GM12878 (cell line): ENCODE data around the gene PTPRU. TPM values are rescaled to one million over a fixed set of nuclear protein-coding genes. Genes with fewer than 3 reads are reported as not detected.

Source experiments
- ATAC-seq: fragments of 200-7000 bp; cut with Tn5 transposase; 3 replicates; pipeline ENCODE4 v1.9.1; 2020; ENCODE audit warnings: mild to moderate bottlenecking, moderate library complexity
- BruUV-seq: library from RNA; stranded (reverse); fragments of 400-500 nt; replicated peaks from 2 replicates; lab custom pipeline; 2021; lab: Mats Ljungman, UMichigan
- CTCF ChIA-PET: fragments of 300-600 bp; sonication (Branson Sonifier 250); formaldehyde crosslinking; extraction: SDS; loops from one replicate; lab custom pipeline; 2021; ENCODE audit warnings: inconsistent platforms; lab: Yijun Ruan, JAX
- POLR2A ChIA-PET: fragments of 350-600 bp; formaldehyde crosslinking; extraction: SDS; loops from one replicate; lab custom pipeline; 2021; ENCODE audit warnings: inconsistent platforms; lab: Charles Lee
- RAD21 ChIA-PET: fragments of 300-600 bp; sonication (Branson Sonifier 250); formaldehyde crosslinking; loops from one replicate; lab custom pipeline; 2023; ENCODE audit warnings: antibody characterized with exemption; ENCODE audit not compliant: unreplicated experiment; lab: Charles Lee
- SMC1A ChIA-PET: fragments of 300-600 bp; sonication (Branson Sonifier 250); formaldehyde crosslinking; loops from one replicate; lab custom pipeline; 2023; ENCODE audit not compliant: unreplicated experiment, uncharacterized antibody; lab: Charles Lee
- DNase-seq: peaks from one replicate; pipeline ENCODE4 v3.0.0-alpha.2; 2011; ENCODE audit warnings: low read depth, low spot score
- FAIRE-seq: peaks from 3 replicates; lab custom pipeline; 2011; peaks lifted over from hg19 to GRCh38; lab: Jason Lieb, UNC
- H2AFZ ChIP-seq: 2 replicates; pipeline ENCODE4 v1.6.0; 2011; ENCODE audit warnings: low read depth, low read length, control low read depth; ENCODE audit not compliant: control insufficient read depth
- H3K27ac ChIP-seq: 2 replicates; pipeline ENCODE4 v1.5.1; 2011; ENCODE audit warnings: control low read depth; ENCODE audit not compliant: control insufficient read depth, insufficient read depth
- H3K27me3 ChIP-seq, 2 experiments: replicated peaks in 1 of 2; 2 replicates each; pipeline versions ENCODE4 v1.6.0 to v1.6.1; 2011; ENCODE audit warnings: low read length in 1 of 2; ENCODE audit not compliant: control insufficient read depth in 2 of 2, insufficient read depth in 2 of 2
- H3K36me3 ChIP-seq, 2 experiments: 2 replicates each; pipeline ENCODE4 v1.5.1; 2011; ENCODE audit warnings: low read length in 1 of 2; ENCODE audit not compliant: control insufficient read depth in 2 of 2, insufficient read depth in 2 of 2
- H3K4me1 ChIP-seq: 2 replicates; pipeline ENCODE4 v1.6.1; 2011; ENCODE audit warnings: mild to moderate bottlenecking, low read length, moderate library complexity, mixed read lengths; ENCODE audit not compliant: control insufficient read depth, insufficient read depth
- H3K4me2 ChIP-seq: 2 replicates; pipeline ENCODE4 v1.6.0; 2011; ENCODE audit warnings: control low read depth; ENCODE audit not compliant: control insufficient read depth, insufficient read depth
- H3K4me3 ChIP-seq: fragments of 200-600 bp; sonication (generic); 2 replicates; pipeline ENCODE4 v1.5.1; 2016
- H3K79me2 ChIP-seq: 2 replicates; pipeline ENCODE4 v1.6.0; 2011; ENCODE audit warnings: low read length; ENCODE audit not compliant: control insufficient read depth, insufficient read depth
- H3K9ac ChIP-seq: 2 replicates; pipeline ENCODE4 v1.8.0; 2011; ENCODE audit warnings: low read length, control low read depth, mixed read lengths; ENCODE audit not compliant: control insufficient read depth, insufficient read depth
- H3K9me3 ChIP-seq: replicated peaks from 3 replicates; pipeline ENCODE4 v1.5.1; 2011; ENCODE audit warnings: mild to moderate bottlenecking, low read length; ENCODE audit not compliant: control insufficient read depth, insufficient read depth
- H4K20me1 ChIP-seq: 2 replicates; pipeline ENCODE4 v1.6.0; 2011; ENCODE audit not compliant: control insufficient read depth, insufficient read depth
- ELK1 ChIP-seq: IDR thresholded peaks from 2 replicates; pipeline ENCODE4 v1.6.1; 2012; ENCODE audit warnings: low read depth, low read length, improper control_type of control experiment
- ESRRA ChIP-seq: IDR thresholded peaks from 2 replicates; pipeline ENCODE4 v1.6.1; 2012; ENCODE audit warnings: mild to moderate bottlenecking, low read length, improper control_type of control experiment
- FOXM1 ChIP-seq: IDR thresholded peaks from 2 replicates; pipeline ENCODE4 v1.6.1; 2012; ENCODE audit warnings: low read depth, mild to moderate bottlenecking, inconsistent platforms, low read length, moderate library complexity
- HSF1 ChIP-seq: fragments of 150-350 bp; IDR thresholded peaks from 2 replicates; pipeline ENCODE4 v1.6.1; 2014; ENCODE audit warnings: mild to moderate bottlenecking, low read depth, low read length
- MEF2B ChIP-seq: fragments of 450-650 bp; IDR thresholded peaks from 2 replicates; pipeline ENCODE4 v1.6.1; 2018; ENCODE audit warnings: mild to moderate bottlenecking, moderate library complexity; ENCODE audit not compliant: partially characterized antibody, poor library complexity, severe bottlenecking
- MYC ChIP-seq: IDR thresholded peaks from 2 replicates; pipeline ENCODE4 v1.6.1; 2011; ENCODE audit warnings: mild to moderate bottlenecking, low read length, moderate library complexity, inconsistent platforms; ENCODE audit not compliant: insufficient read depth, insufficient replicate concordance, insufficient read length, severe bottlenecking
- NBN ChIP-seq: fragments of 450-650 bp; IDR thresholded peaks from 2 replicates; pipeline ENCODE4 v1.6.1; 2016
- NFYA ChIP-seq: IDR thresholded peaks from 2 replicates; pipeline ENCODE4 v1.6.1; 2011; ENCODE audit warnings: low read depth, mild to moderate bottlenecking, low read length, improper control_type of control experiment, borderline replicate concordance
- NRF1 ChIP-seq: conservative IDR thresholded peaks from 2 replicates; pipeline ENCODE4 v1.6.1; 2011; ENCODE audit warnings: mild to moderate bottlenecking, low read depth, low read length, improper control_type of control experiment
- POLR2AphosphoS5 ChIP-seq: IDR thresholded peaks from 2 replicates; pipeline ENCODE4 v1.6.1; 2011; ENCODE audit warnings: mild to moderate bottlenecking, low read length, inconsistent platforms
- RCOR1 ChIP-seq: conservative IDR thresholded peaks from 2 replicates; pipeline ENCODE4 v1.6.1; 2012; ENCODE audit warnings: low read depth, low read length, improper control_type of control experiment
- RFX5 ChIP-seq: IDR thresholded peaks from 2 replicates; pipeline ENCODE4 v1.6.1; 2011; ENCODE audit warnings: low read depth, low read length, improper control_type of control experiment
- SMARCA5 ChIP-seq: fragments of 450-650 bp; IDR thresholded peaks from 2 replicates; pipeline ENCODE4 v1.6.1; 2017; ENCODE audit warnings: mild to moderate bottlenecking
- SPI1 ChIP-seq: IDR thresholded peaks from 2 replicates; pipeline ENCODE4 v1.6.1; 2011; ENCODE audit warnings: low read depth, mild to moderate bottlenecking, low read length, moderate library complexity, borderline replicate concordance; ENCODE audit not compliant: insufficient read depth
- TCF12 ChIP-seq: IDR thresholded peaks from 2 replicates; pipeline ENCODE4 v1.6.1; 2011; ENCODE audit warnings: low read depth, mild to moderate bottlenecking, low read length
- ZNF24 ChIP-seq: fragments of 450-650 bp; IDR thresholded peaks from 2 replicates; pipeline ENCODE4 v1.6.1; 2017; ENCODE audit warnings: antibody characterized with exemption, mild to moderate bottlenecking
- WGBS: methylation state at CpG from one replicate; pipeline ENCODE4 v1.1.6; 2016; ENCODE audit warnings: low lambda C conversion rate; ENCODE audit not compliant: insufficient replicate concordance, insufficient coverage; ENCODE audit errors: missing lambda C conversion rate; 5-methylcytosine and 5-hydroxymethylcytosine counted together
- in situ Hi-C: fragments of 300-500 bp; cut with MboI; formaldehyde crosslinking; loops from 9 replicates; pipeline ENCODE4 v1.14.3; 2018; ENCODE audit warnings: mixed read lengths
- intact Hi-C: fragments of 100-400 bp; cut with micrococcal nuclease; formaldehyde crosslinking; loops from one replicate; pipeline ENCODE4 v1.14.2; 2022; ENCODE audit not compliant: unreplicated experiment
- polyA plus RNA-seq, 11 experiments: library from polyadenylated mRNA; depleted of rRNA in 4 of 11; unstranded in 6 of 11; stranded (reverse) in 5 of 11; fragments of >200 nt; fragmentation: Nextera tagmentation in 4 of 11; fragmentation: Illumina TruSeq in 1 of 11; extraction: Ambion mirVana in 4 of 11; extraction: Trizol in 1 of 11; gene quantifications; 1 replicate in 1 of 11; 2 replicates in 10 of 11; pipeline versions ENCODE4 v1.2.1 to v1.2.3, GENCODE V29; 2011 to 2016; ENCODE audit warnings: inconsistent platforms in 2 of 11, missing spikeins in 2 of 11, low read depth in 1 of 11
- total RNA-seq, 4 experiments: library from RNA; depleted of rRNA in 3 of 4; stranded (reverse); fragments of >200 nt in 3 of 4; fragmentation: Illumina TruSeq in 1 of 4; extraction: Trizol in 1 of 4; gene quantifications; 2 replicates each; pipeline versions ENCODE4 v1.2.1 to v1.2.3, GENCODE V29; 2013 to 2021

Gene PTPRU
- total and polyA plus RNA-seq, 10 of the 15 experiments (the other 5 are each of a cell fraction or from before 2014, with no cell fraction given) = 0.04 to 2.5 (median 0.73) TPM

GRCh38 chr1:29365906-29366670 lies 129.8 kb downstream of the PTPRU start:
- H3K4me3 ChIP-seq = no peak overlapping the region
- 28% methylated on average over 11 of the region's 11 CpGs for WGBS
- H3K4me1 ChIP-seq = no peaks in the 10 kb centered on the region
- ChIA-PET CTCF (no interaction called here), SMC1A (interaction anchor here (0.6 kb wide), 1 partner anchor 463 kb away, joined by 3 read pairs; no protein-coding TSS in a partner anchor), POLR2A (no interaction called here), RAD21 (no interaction called here)
- no peak for ATAC-seq
- intact Hi-C loops = no loop called here
- BruUV-seq = no TSS peak
- DNase-seq = no peak
- no peaks in the 10 kb centered on the region for H3K36me3 ChIP-seq
- no peaks in the 10 kb centered on the region for H4K20me1 ChIP-seq
- FAIRE-seq = no peak
- H3K4me2 ChIP-seq = no peak overlapping the region
- H3K9me3 ChIP-seq = no peaks in the 10 kb centered on the region; the same call in 2 of the 3 replicates
- peaks cover 2% of the 10 kb centered on the region in 2 experiments; a peak in 1 of 4 replicates for H3K27me3 ChIP-seq
- TF ChIP-seq NBN (no peak), RCOR1 (no peak), FOXM1 (no peak), SMARCA5 (no peak), SPI1 (no peak), NFYA (no peak), TCF12 (no peak), MEF2B (no peak), ELK1 (no peak), POLR2AphosphoS5 (no peak), HSF1 (no peak), MYC (no peak), RFX5 (no peak), NRF1 (no peak), ESRRA (no peak), ZNF24 (no peak)
- in situ Hi-C loops = no loop called here
- H3K79me2 ChIP-seq = no peaks in the 10 kb centered on the region
- H2AFZ ChIP-seq = no peak overlapping the region
- no peak overlapping the region for H3K9ac ChIP-seq
- no peak overlapping the region for H3K27ac ChIP-seq
